NCI-H1436 treated with DMSO at 0.1 percent for 48 hours (cell line): Measurements from ENCODE around the gene JKAMP.
"Not testable (repeated sequence)": the region's sequence is repeated elsewhere in the genome, so short reads cannot be mapped to it uniquely, and the experiment has no call there.

Source experiments
- DNase-seq: peaks from one replicate; lab custom pipeline; 2025; lab: John Stamatoyannopoulos, UW

JKAMP gene

GRCh38 chr14:59483819-59484638, at the start of gene JKAMP, which contains the start of gene L3HYPDH:
Gene JKAMP (plus strand): TSS chr14:59484517. CDS start chr14:59484590, 73 bp downstream.
Gene L3HYPDH (minus strand): TSS chr14:59484408. CDS start chr14:59484316, 92 bp downstream.
- peak; percentile 83 for DNase-seq

- DNase-seq: no peak
Measured at GRCh38 chr14:59435101-59435500, 49.2 kb upstream of the JKAMP start.

DNA sequence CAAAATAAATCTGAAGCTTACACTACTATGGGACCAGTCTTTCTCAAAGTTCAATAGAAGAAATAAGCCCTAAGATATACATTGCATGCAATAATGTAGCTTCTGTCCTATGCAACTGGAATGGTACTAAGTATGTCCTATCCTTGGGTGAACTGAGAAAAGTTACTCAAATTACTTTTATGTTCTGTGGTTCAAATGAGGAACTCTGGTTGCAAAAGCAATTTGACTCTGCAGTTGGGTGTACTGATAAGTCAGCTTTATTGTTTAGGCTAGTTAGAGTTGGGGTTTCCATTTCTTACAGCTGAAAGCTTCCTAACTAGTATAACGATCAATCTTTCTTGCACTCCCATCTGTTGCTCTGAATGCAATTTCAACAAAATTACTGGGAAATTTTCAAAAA, 48.3 kb upstream of the JKAMP start:
- DNase-seq: no peak

GRCh38 chr14:59438195-59438647, 46.1 kb upstream of the JKAMP start:
- DNase-seq: no peak

DNA sequence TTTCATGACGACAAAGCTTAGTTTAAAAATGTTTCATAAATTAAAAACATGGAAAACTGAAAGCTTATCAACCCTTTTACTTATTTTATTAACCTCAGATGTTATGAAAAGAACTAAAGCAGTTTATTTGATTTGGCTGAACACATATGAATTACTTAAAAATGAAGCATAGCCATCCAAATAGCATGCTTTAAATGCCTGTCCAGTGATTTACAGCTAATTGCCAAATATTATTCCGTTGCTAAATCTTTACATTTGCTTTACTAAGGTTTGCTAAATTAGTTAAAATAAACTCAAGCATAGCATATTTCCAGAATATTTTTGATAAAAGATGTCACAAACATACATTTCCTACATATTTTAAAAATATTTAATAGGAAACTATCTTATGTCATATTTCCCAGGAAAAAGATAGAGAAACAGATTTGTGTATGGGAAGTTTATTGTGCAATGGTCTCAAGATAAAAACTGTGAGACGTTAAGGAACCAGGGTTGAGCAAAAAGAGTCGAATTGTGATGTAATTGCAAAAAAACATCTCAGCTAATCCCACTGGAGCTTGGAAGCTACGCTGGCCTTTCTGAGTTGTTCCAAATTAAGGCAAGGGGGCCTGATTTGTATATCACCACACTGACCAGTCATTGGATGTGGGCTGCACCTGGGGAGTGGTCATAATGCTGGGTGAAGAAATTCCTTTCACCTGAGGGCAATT, 44.9 kb upstream of the JKAMP start:
- no peak for DNase-seq

DNA sequence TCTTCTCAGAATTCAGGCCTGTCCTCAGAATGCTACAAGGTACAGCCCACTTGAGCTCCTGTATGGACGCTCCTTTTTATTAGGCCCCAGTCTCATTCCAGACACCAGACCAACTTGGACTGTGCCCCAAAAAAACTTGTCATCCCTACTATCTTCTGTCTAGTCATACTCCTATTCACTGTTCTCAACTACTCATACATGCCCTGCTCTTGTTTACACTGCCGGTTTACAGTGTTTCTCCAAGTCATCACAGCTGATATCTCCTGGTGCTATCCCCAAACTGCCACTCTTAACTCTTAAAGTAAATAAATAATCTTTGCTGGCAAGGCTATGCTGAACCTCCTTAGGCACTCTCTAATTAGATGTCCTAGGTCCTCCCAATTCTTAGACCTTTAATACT, 35.6 kb upstream of the JKAMP start:
- DNase-seq: not testable (repeated sequence)

DNA sequence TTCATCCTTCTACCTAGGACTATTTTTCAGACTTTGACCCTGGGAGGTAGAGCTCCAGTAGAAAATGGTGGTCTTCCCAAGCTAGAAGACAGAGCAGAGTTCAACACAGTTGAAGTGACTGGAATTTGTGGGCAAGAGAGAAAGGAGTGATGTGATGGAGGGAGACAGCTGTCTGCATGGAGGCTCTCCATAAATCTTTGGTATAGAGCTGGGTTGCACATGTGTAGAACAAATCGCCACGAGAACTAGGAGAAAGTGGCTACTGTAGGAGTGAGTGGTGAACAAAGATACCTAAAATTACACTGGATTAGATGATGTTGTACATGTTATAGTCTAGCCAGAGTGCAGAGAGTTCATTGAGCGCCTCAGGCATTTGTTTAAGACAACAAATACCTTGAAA, 33.6 kb upstream of the JKAMP start:
- DNase-seq: no peak

- DNase-seq: no peak
Measured at GRCh38 chr14:59451849-59452248, 32.5 kb upstream of the JKAMP start.

DNA sequence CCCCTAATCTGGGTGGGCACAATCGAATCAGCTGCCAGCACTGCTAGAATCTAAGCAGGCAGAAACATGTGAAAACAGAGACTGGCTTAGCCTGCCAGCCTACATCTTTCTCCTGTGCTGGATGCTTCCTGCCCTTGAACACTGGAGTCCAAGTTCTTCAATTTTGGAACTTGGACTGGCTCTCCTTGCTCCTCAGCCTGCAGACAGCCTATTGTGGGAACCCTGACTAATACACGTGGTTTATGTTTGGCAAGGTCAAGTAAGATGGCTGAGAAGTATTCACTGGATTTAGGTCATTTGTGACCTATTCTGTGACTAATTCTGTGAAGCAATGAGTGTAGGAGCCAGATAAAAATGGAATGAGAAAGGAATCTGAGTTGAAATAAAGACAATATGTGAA, 30.2 kb upstream of the JKAMP start:
- DNase-seq: no peak

- DNase-seq: no peak
Measured at GRCh38 chr14:59455411-59455810, 28.9 kb upstream of the JKAMP start.

GRCh38 chr14:59458486-59458885, 25.8 kb upstream of the JKAMP start:
- no peak for DNase-seq

GRCh38 chr14:59460378-59460777, 23.9 kb upstream of the JKAMP start:
- DNase-seq: no peak

GRCh38 chr14:59461891-59462290, 22.4 kb upstream of the JKAMP start:
- no peak for DNase-seq

DNA sequence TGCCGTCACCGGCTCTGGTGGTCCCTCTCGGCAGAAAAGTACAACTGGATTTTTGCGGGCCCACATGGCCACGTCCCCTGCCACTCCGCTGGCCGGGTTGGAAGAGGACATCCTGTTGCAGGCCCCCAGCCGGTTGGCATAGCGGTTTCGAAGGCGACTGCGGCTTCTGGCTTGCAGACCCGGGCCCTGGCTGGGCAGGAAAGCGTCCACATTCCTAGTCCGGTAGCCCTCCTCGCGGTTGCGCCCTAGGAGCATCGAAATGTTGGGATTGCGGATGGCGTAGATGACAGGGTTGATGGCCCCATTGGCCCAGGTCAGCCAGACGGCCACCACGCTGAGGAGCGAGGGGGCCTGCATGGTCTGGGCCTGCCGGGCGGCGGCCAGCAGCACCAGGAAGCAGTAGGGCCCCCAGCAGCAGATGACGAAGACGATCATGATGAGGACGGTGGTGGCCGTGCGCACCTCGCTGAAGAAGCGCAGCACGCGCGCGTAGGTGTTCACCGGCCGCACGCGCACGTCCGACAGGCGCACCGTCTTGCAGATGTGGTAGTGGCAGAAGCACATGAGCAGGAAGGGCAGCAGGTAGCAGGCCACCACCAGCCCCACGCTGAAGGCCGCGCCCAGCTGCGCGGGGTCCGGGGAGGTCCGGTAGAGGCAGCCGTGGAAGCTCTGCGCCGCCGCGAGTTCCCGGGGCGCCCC, 20.4 kb upstream of the JKAMP start:
- DNase-seq: no peak

- no peak for DNase-seq
Measured at GRCh38 chr14:59464486-59465315, 19.6 kb upstream of the JKAMP start.

- no peak for DNase-seq
Measured at GRCh38 chr14:59465316-59466135, 18.8 kb upstream of the JKAMP start, which contains the start of gene GPR135. Gene GPR135 (minus strand): TSS chr14:59465380. CDS start chr14:59465226, 154 bp downstream.

GRCh38 chr14:59474172-59474571, 10.1 kb upstream of the JKAMP start:
- DNase-seq: no peak

DNA sequence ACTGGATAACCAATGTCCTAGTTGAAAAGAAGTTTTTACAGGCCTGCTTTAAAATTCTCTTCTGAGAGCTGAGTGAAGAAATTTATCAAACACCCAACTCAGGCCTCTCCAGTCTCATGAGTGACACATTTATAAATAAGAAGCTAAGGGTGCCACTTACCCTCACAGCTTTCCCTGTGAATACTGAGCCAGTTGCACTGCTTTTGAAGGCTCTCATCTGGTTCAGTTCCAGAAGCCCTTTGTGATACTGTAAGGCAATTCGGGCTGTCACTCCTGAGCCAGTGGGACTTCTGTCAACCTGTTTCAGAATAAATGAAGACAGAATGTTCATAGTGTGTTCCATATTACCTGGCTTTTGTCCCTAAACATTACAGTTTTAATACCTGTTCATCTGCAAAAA, 8.6 kb upstream of the JKAMP start:
- DNase-seq: no peak

DNA sequence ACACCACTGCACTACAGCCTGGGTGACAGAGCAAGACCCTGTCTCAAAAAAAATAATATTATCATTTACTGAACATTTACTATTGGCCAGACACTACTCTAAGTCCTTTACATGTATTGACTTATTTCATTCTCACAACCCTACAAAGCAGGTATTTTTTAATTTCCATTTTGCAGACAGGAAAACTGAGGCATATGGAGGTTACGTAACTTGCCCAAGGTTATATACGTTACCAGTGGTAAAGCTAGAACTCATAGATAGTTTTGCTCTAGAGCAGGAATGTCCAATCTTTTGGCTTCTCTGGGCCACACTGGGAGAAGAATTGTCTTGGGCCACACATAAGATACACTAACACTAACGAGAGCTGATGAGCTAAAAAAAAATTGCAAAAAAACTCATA, 5.8 kb upstream of the JKAMP start:
- DNase-seq: no peak

DNA sequence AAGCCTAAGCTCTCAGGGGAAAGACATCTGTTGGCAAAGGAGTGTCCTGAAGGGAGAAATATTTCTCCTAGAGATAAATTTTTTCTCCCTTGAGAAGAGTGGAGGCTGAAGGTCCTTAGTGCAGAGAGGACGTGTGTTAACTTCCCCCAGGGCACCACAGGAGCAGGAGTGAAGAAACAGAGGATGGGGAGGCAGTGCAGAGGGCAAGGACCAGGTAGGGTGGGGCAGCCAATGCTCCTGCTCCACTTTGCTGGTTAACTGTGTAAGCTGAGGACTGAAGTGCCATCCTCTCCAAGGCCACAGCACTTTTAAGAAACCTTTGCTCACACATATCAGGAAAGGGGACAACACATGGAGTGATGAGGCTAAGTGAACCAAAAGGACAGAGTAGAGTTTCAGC, 4.2 kb upstream of the JKAMP start:
- no peak for DNase-seq

GRCh38 chr14:59481407-59481806, 2.9 kb upstream of the JKAMP start:
- no peak for DNase-seq
